AG04450 (cell line): ENCODE results near the gene CDH13. TPM values are rescaled to one million over a fixed set of nuclear protein-coding genes. Genes with fewer than 3 reads are reported as not detected.

Experiments used
- CTCF ChIA-PET: fragments of 300-600, 350-600 bp; formaldehyde crosslinking; extraction: SDS; loops from one replicate; lab custom pipeline; 2022; ENCODE audit warnings: antibody characterized with exemption, inconsistent platforms; lab: Charles Lee
- POLR2A ChIA-PET: fragments of 350-600 bp; formaldehyde crosslinking; extraction: SDS; loops from one replicate; lab custom pipeline; 2021; ENCODE audit warnings: antibody characterized with exemption, inconsistent platforms; lab: Yijun Ruan, JAX
- DNase-seq: peaks from one replicate; pipeline ENCODE4 v3.0.0-alpha.2; 2011; ENCODE audit warnings: low read depth, low spot score
- H3K27ac ChIP-seq: one replicate; pipeline ENCODE4 v1.5.1; 2012; ENCODE audit warnings: low read depth, low read length, control low read depth
- H3K27me3 ChIP-seq: one replicate; pipeline ENCODE4 v1.6.0; 2012; ENCODE audit warnings: low read length; ENCODE audit not compliant: control insufficient read depth, insufficient read depth
- H3K4me3 ChIP-seq: 2 replicates; pipeline ENCODE4 v1.5.1; 2011; ENCODE audit warnings: mild to moderate bottlenecking, low read depth, low read length, control low read depth
- H3K9me3 ChIP-seq: 2 replicates; pipeline ENCODE4 v1.5.1; 2012; ENCODE audit warnings: low read length; ENCODE audit not compliant: control insufficient read depth, insufficient read depth
- CTCF ChIP-seq: IDR thresholded peaks from 2 replicates; pipeline ENCODE4 v1.5.1; 2011; ENCODE audit warnings: low read depth, low read length, control low read depth, inconsistent platforms
- polyA plus RNA-seq: library from polyadenylated mRNA; depleted of rRNA; stranded (reverse); fragments of >200 nt; gene quantifications from 2 replicates; pipeline ENCODE4 v1.2.3, GENCODE V29; 2011

Gene CDH13
- polyA plus RNA-seq, 1 experiment = 55.0 TPM

GRCh38 chr16:82860071-82860470, 233.3 kb downstream of the CDH13 start:
- CTCF ChIA-PET = interaction anchor here (0.8 kb wide), 1 partner anchor 496 kb away, joined by 4 read pairs; no protein-coding TSS in a partner anchor
- no peak overlapping the region for H3K4me3 ChIP-seq
- no peak overlapping the region for H3K27ac ChIP-seq
- H3K27me3 ChIP-seq = no peaks in the 10 kb centered on the region
- DNase-seq = no peak
- TF ChIP-seq CTCF = no peak
- POLR2A ChIA-PET = no interaction called here
- no peaks in the 10 kb centered on the region; the same call in 1 of the 2 replicates for H3K9me3 ChIP-seq

DNA sequence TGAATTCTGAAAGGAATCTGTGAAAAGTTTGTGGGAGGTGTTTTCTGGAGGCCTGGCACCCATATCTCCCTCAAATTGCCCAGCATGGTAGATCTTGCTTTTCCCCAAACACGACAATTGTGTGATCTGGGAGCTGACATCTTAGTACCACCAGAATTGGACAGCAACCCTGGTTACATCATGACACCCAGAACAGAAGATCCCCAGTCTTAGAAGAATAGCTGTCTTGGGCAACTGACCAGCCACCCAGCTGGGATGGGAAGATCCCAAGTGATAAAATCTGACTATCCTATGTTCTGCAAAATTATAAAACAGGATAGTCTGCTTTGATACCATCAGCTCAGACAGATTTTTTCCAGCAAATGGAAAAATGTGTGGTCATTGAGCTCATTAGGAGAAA, 235.3 kb downstream of the CDH13 start:
- Histone ChIP-seq H3K9me3 (peaks cover 3% of the 10 kb centered on the region; the same call in 1 of the 2 replicates), H3K27me3 (no peaks in the 10 kb centered on the region), H3K4me3 (no peak overlapping the region), H3K27ac (no peak overlapping the region)
- no peak for TF ChIP-seq CTCF
- ChIA-PET POLR2A (no interaction called here), CTCF (no interaction called here)
- DNase-seq = no peak

DNA sequence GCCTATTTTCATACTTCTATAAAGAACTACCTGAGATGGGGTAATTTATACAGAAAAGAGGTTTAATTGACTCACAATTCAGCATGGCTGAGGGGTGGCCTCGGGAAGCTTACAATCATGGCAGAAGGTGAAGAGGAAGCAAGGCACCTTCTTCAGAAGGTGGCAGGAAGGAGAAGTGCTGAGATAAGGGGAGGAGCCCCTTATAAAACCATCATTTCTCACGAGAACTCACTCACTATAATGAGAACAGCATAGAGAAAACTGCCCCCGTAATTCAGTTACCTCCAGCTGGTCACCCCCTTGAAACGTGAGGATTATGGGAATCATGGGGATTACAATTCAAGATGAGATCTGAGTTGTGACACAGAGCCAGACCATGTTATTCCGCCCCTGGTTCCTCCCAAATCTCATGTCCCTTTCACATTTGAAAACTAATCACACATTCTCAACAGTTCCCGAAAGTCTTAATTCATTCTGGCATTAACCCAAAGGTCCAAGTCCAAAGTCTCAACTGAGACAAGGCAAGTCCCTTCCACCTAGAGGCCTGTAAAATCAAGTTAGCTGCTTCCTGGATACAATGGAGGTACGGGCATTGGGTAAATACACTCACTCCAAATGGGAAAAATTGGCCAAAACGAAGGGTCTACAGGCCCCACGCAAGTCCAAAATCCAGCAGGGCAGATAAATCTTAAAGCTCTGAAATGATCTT, 237.7 kb downstream of the CDH13 start:
- H3K27me3 ChIP-seq = no peaks in the 10 kb centered on the region
- peaks cover 3% of the 10 kb centered on the region; the same call in 1 of the 2 replicates for H3K9me3 ChIP-seq
- ChIA-PET POLR2A (no interaction called here), CTCF (no interaction called here)
- TF ChIP-seq CTCF = no peak
- H3K4me3 ChIP-seq = no peak overlapping the region
- no peak overlapping the region for H3K27ac ChIP-seq
- DNase-seq = no peak

GRCh38 chr16:82865412-82865811, 238.6 kb downstream of the CDH13 start:
- POLR2A ChIA-PET = no interaction called here
- Histone ChIP-seq H3K27me3 (no peaks in the 10 kb centered on the region), H3K27ac (no peak overlapping the region), H3K9me3 (peaks cover 3% of the 10 kb centered on the region; the same call in 1 of the 2 replicates), H3K4me3 (no peak overlapping the region)
- TF ChIP-seq CTCF = no peak
- no peak for DNase-seq
- CTCF ChIA-PET = no interaction called here

GRCh38 chr16:82867485-82867884, 240.7 kb downstream of the CDH13 start:
- POLR2A ChIA-PET = no interaction called here
- DNase-seq = no peak
- no peak for TF ChIP-seq CTCF
- H3K4me3 ChIP-seq = no peak overlapping the region
- peaks cover 3% of the 10 kb centered on the region; the same call in 1 of the 2 replicates for H3K9me3 ChIP-seq
- H3K27me3 ChIP-seq = no peaks in the 10 kb centered on the region
- H3K27ac ChIP-seq = no peak overlapping the region
- CTCF ChIA-PET = no interaction called here
